GM13976 (cell line): ENCODE data around the gene CLCNKA.

ENCODE experiments used
- DNase-seq: peaks from one replicate; pipeline ENCODE4 v3.0.0; 2012; ENCODE audit warnings: low spot score
- CTCF ChIP-seq: IDR thresholded peaks from 2 replicates; pipeline ENCODE4 v1.5.1; 2012; ENCODE audit warnings: borderline replicate concordance, mild to moderate bottlenecking; ENCODE audit not compliant: insufficient read depth; ENCODE audit errors: extremely low read depth, missing control alignments, control extremely low read depth
- in situ Hi-C: fragments of 300-500 bp; cut with MboI; formaldehyde crosslinking; loops from one replicate; pipeline ENCODE4 v1.12.0; 2022; ENCODE audit warnings: low sequenced_read_pairs, mixed read lengths, inconsistent platforms; ENCODE audit not compliant: unreplicated experiment

The CLCNKA gene

GRCh38 chr1:16073490-16074119 lies 51.8 kb downstream of the CLCNKA start, which contains the start of gene FAM131C:
FAM131C (minus strand) TSS chr1:16073651; CDS start chr1:16073442, 209 bp downstream.
- peak; percentile 82 for DNase-seq
- peak; percentile 66 for TF ChIP-seq CTCF
- in situ Hi-C loops = no loop called here

- no peak for DNase-seq
- TF ChIP-seq CTCF = no peak
- in situ Hi-C loops = no loop called here
Observed at GRCh38 chr1:16074217-16074616, 52.4 kb downstream of the CLCNKA start.

GRCh38 chr1:16075337-16076030 lies 53.6 kb downstream of the CLCNKA start:
- in situ Hi-C loops = loop anchor here (25.0 kb wide), 1 partner anchor 287 kb away; the partner anchor contains the start of genes FBXO42 and SZRD1
- no peak for DNase-seq
- no peak for TF ChIP-seq CTCF

GRCh38 chr1:16076031-16076864 lies 54.4 kb downstream of the CLCNKA start:
- no peak for DNase-seq
- in situ Hi-C loops = loop anchor here (25.0 kb wide), 1 partner anchor 286 kb away; the partner anchor contains the start of genes FBXO42 and SZRD1
- no peak for TF ChIP-seq CTCF

- DNase-seq = no peak
- in situ Hi-C loops = loop anchor here (25.0 kb wide), 1 partner anchor 285 kb away; the partner anchor contains the start of genes FBXO42 and SZRD1
- no peak for TF ChIP-seq CTCF
Observed at GRCh38 chr1:16076865-16077238, 55.0 kb downstream of the CLCNKA start.
